Esophagus muscularis mucosa (tissue), 4 donors: ENCODE measurements around the gene FAM47E. TPM values are rescaled to one million over a fixed set of nuclear protein-coding genes. Genes with fewer than 3 reads are reported as not detected.

ENCODE experiments used
- DNase-seq: peaks from one replicate; pipeline ENCODE4 v3.0.0-alpha.2; 2017; ENCODE audit errors: extremely low spot score
- H3K27ac ChIP-seq, 4 donors: fragments of 200-600 bp; sonication (generic); replicated peaks in 1 of 4; 1 replicate in 3 of 4; 2 replicates in 1 of 4; pipeline ENCODE4 v1.5.1; 2016 to 2019; ENCODE audit warnings: mild to moderate bottlenecking in 1 of 4
- H3K27me3 ChIP-seq, 4 donors: fragments of 200-600 bp; sonication (generic); one replicate each; pipeline versions ENCODE4 v1.5.1 to v1.6.0; 2016 to 2019
- H3K36me3 ChIP-seq, 4 donors: fragments of 200-600 bp; sonication (generic); one replicate each; pipeline ENCODE4 v1.5.1; 2016 to 2019
- H3K4me1 ChIP-seq, 4 donors: fragments of 200-600 bp; sonication (generic); one replicate each; pipeline ENCODE4 v1.5.1; 2016 to 2019
- H3K4me3 ChIP-seq, 4 donors: fragments of 200-600 bp; sonication (generic); 1 replicate in 2 of 4; 2 replicates in 2 of 4; pipeline ENCODE4 v1.5.1; 2016 to 2019; ENCODE audit warnings: mild to moderate bottlenecking in 4 of 4, moderate library complexity in 1 of 4
- H3K9me3 ChIP-seq, 4 donors: fragments of 200-600 bp; sonication (generic); 1 replicate in 3 of 4; 2 replicates in 1 of 4; pipeline ENCODE4 v1.5.1; 2016 to 2019
- CTCF ChIP-seq, 3 experiments: fragments of 200-600 bp in 2 of 3; fragments of 450-650 bp in 1 of 3; sonication (generic) in 2 of 3; IDR thresholded peaks; one replicate each; pipeline ENCODE4 v1.5.1; 2017 to 2019; ENCODE audit warnings: antibody characterized with exemption in 3 of 3, mild to moderate bottlenecking in 2 of 3, moderate library complexity in 1 of 3
- EP300 ChIP-seq: sonication (generic); formaldehyde crosslinking; IDR thresholded peaks from one replicate; pipeline ENCODE4 v1.6.1; 2017; ENCODE audit warnings: antibody characterized with exemption
- POLR2A ChIP-seq: fragments of 450-650 bp; IDR thresholded peaks from one replicate; pipeline ENCODE4 v1.6.1; 2017; ENCODE audit warnings: antibody characterized with exemption, moderate library complexity, mild to moderate bottlenecking, low read depth
- POLR2AphosphoS5 ChIP-seq, 2 donors: sonication (generic); formaldehyde crosslinking; IDR thresholded peaks; one replicate each; pipeline ENCODE4 v1.6.1; 2017; ENCODE audit warnings: antibody characterized with exemption in 2 of 2
- WGBS: methylation state at CpG from one replicate; pipeline ENCODE4 v1.1.5; 2018; 5-methylcytosine and 5-hydroxymethylcytosine counted together
- intact Hi-C: fragments of 100-400 bp; cut with DNase I; formaldehyde crosslinking; loops from one replicate; pipeline ENCODE4 v1.15.1; 2023
- total RNA-seq, 4 donors: library from RNA; depleted of rRNA; stranded (reverse); fragments of >200 nt; gene quantifications; one replicate each; pipeline versions ENCODE4 v1.1.0 to v1.2.1, GENCODE V29; 2016

Gene FAM47E
- total RNA-seq, 4 donors from 2014 or later, result 2.0 to 2.2 (median 2.1) TPM

GRCh38 chr4:76316131-76316530, 64.6 kb downstream of the FAM47E start:
- no peak overlapping the region for H3K4me3 ChIP-seq
- intact Hi-C loops, result no loop called here

GRCh38 chr4:76322236-76322635, 70.7 kb downstream of the FAM47E start:
- H3K36me3 ChIP-seq, result no peaks in the 10 kb centered on the region
- WGBS, result 81% methylated on average over 3 of the region's 3 CpGs
- no peak overlapping the region for H3K27ac ChIP-seq
- TF ChIP-seq EP300 (no peak), CTCF (IDR thresholded peaks at IDR 0.05) (no peak), POLR2AphosphoS5 (IDR thresholded peaks at IDR 0.05) (no peak), POLR2A (no peak)
- no peaks in the 10 kb centered on the region for H3K27me3 ChIP-seq
- intact Hi-C loops, result no loop called here
- no peak overlapping the region for H3K4me3 ChIP-seq
- no peaks in the 10 kb centered on the region for H3K4me1 ChIP-seq
- H3K9me3 ChIP-seq, result peaks cover 0 to 19% (median 13%) of the 10 kb centered on the region in 4 donors
- DNase-seq, result no peak

More at GRCh38 chr4:76316131-76316530, 64.6 kb downstream of the FAM47E start:
- H3K9me3 ChIP-seq, result peaks cover 0 to 7% (median 3%) of the 10 kb centered on the region in 4 donors
- no peaks in the 10 kb centered on the region for H3K27me3 ChIP-seq
- peaks cover 0 to 8% (median 2%) of the 10 kb centered on the region in 4 donors for H3K4me1 ChIP-seq
- no peak for DNase-seq
- WGBS, result 94% methylated on average over 1 of the region's 1 CpG
- TF ChIP-seq EP300 (no peak), CTCF (IDR thresholded peaks at IDR 0.05) (no peak), POLR2AphosphoS5 (IDR thresholded peaks at IDR 0.05) (no peak), POLR2A (no peak)
- H3K27ac ChIP-seq, result no peak overlapping the region
- H3K36me3 ChIP-seq, result no peaks in the 10 kb centered on the region

- intact Hi-C loops, result no loop called here
- no peak for DNase-seq
- H3K9me3 ChIP-seq, result peaks cover 0 to 23% (median 14%) of the 10 kb centered on the region in 4 donors
- no peak overlapping the region for H3K27ac ChIP-seq
- no peaks in the 10 kb centered on the region for H3K27me3 ChIP-seq
- H3K4me1 ChIP-seq, result no peaks in the 10 kb centered on the region
- no peaks in the 10 kb centered on the region for H3K36me3 ChIP-seq
- no peak overlapping the region for H3K4me3 ChIP-seq
- TF ChIP-seq CTCF (IDR thresholded peaks at IDR 0.05), result no peak
- no peak for TF ChIP-seq POLR2AphosphoS5 (IDR thresholded peaks at IDR 0.05)
- no peak for TF ChIP-seq POLR2A
- no peak for TF ChIP-seq EP300
Measured at GRCh38 chr4:76325072-76325471, 73.6 kb downstream of the FAM47E start.

GRCh38 chr4:76326515-76326914, 75.0 kb downstream of the FAM47E start:
- Histone ChIP-seq H3K36me3 (no peaks in the 10 kb centered on the region), H3K27ac (no peak overlapping the region), H3K4me1 (no peaks in the 10 kb centered on the region), H3K4me3 (no peak overlapping the region), H3K9me3 (peaks cover 0 to 18% (median 14%) of the 10 kb centered on the region in 4 donors), H3K27me3 (no peaks in the 10 kb centered on the region)
- no peak for DNase-seq
- intact Hi-C loops, result no loop called here
- TF ChIP-seq POLR2A (no peak), EP300 (no peak), POLR2AphosphoS5 (IDR thresholded peaks at IDR 0.05) (no peak), CTCF (IDR thresholded peaks at IDR 0.05) (no peak)

Other genes with a start within 250 kb of the FAM47E start
- under 1 TPM in 3 of 4 donors, not detected in 1; 0.11 to 0.17 (median 0.13) TPM for gene CXCL9, start 244.2 kb upstream of the FAM47E start, total RNA-seq
- gene CXCL10, start 228.2 kb upstream of the FAM47E start, total RNA-seq, result under 1 TPM in 1 of 4 donors, not detected in 3; 0.50 TPM
- gene CXCL11, start 215.7 kb upstream of the FAM47E start, total RNA-seq, result not detected
- gene ART3, start 177.0 kb upstream of the FAM47E start, total RNA-seq, result 10 to 100 TPM in 1 of 4 donors, 1 to 10 TPM in 3; 5.8 to 17.8 (median 8.9) TPM
- gene NUP54, start 103.3 kb upstream of the FAM47E start, total RNA-seq, result 10 to 100 TPM; 29.6 to 44.4 (median 39.3) TPM
- 100 to 1,000 TPM in 2 of 4 donors, 10 to 100 TPM in 2; 89.3 to 118 (median 106) TPM for gene SCARB2, start 37.9 kb upstream of the FAM47E start, total RNA-seq
- 10 to 100 TPM; 14.8 to 30.2 (median 17.7) TPM for gene STBD1, start 55.0 kb downstream of the FAM47E start, total RNA-seq
- 1 to 10 TPM in 3 of 4 donors, under 1 TPM in 1; 0.66 to 1.8 (median 1.3) TPM for gene CCDC158, start 169.4 kb downstream of the FAM47E start, total RNA-seq
- gene SHROOM3, start 183.5 kb downstream of the FAM47E start, total RNA-seq, result 100 to 1,000 TPM in 2 of 4 donors, 10 to 100 TPM in 2; 44.4 to 101 (median 88.5) TPM